Inflammatory macrophage treated with lipopolysaccharide for 4 hours (primary cell): ENCODE results near the gene CDC42SE2.
A peak's percentile ranks its signal among the peaks of the same experiment; 100 is the strongest.
"Not testable (repeated sequence)": the region's sequence is repeated elsewhere in the genome, so short reads cannot be mapped to it uniquely, and the experiment has no call there.

Experiments
- DNase-seq: peaks from one replicate; pipeline ENCODE4 v3.0.0-alpha.2; 2020

Gene CDC42SE2

GRCh38 chr5:131280417-131280816 is 16.6 kb downstream of the CDC42SE2 start:
- no peak for DNase-seq

GRCh38 chr5:131281133-131281867 is 17.4 kb downstream of the CDC42SE2 start:
- DNase-seq = no peak

- DNase-seq = no peak
These were observed 18.0 kb downstream of the CDC42SE2 start for GRCh38 chr5:131281868-131282234.

GRCh38 chr5:131282235-131282634 is 18.4 kb downstream of the CDC42SE2 start:
- DNase-seq = no peak

GRCh38 chr5:131285703-131286399 is 22.0 kb downstream of the CDC42SE2 start:
- DNase-seq = peak; percentile 36

- no peak for DNase-seq
These were observed 22.5 kb downstream of the CDC42SE2 start for GRCh38 chr5:131286400-131286715.

GRCh38 chr5:131288328-131288727 is 24.5 kb downstream of the CDC42SE2 start:
- no peak for DNase-seq

GRCh38 chr5:131289738-131290137 is 25.9 kb downstream of the CDC42SE2 start:
- DNase-seq = no peak

- DNase-seq = no peak
These were observed 32.4 kb downstream of the CDC42SE2 start for GRCh38 chr5:131296213-131296672.

- DNase-seq = peak; percentile 47
These were observed 34.0 kb downstream of the CDC42SE2 start for GRCh38 chr5:131297886-131298285.

GRCh38 chr5:131299465-131299864 is 35.6 kb downstream of the CDC42SE2 start:
- no peak for DNase-seq

- DNase-seq = no peak
These were observed 38.7 kb downstream of the CDC42SE2 start for GRCh38 chr5:131302506-131302905.

GRCh38 chr5:131303537-131303936 is 39.7 kb downstream of the CDC42SE2 start:
- no peak for DNase-seq

GRCh38 chr5:131304414-131304813 is 40.6 kb downstream of the CDC42SE2 start:
- DNase-seq = no peak

GRCh38 chr5:131305138-131305689 is 41.4 kb downstream of the CDC42SE2 start:
- DNase-seq = no peak

GRCh38 chr5:131305906-131306305 is 42.1 kb downstream of the CDC42SE2 start:
- no peak for DNase-seq

GRCh38 chr5:131312235-131312772 is 48.5 kb downstream of the CDC42SE2 start:
- not testable (repeated sequence) for DNase-seq

- DNase-seq = no peak
These were observed 52.2 kb downstream of the CDC42SE2 start for GRCh38 chr5:131316026-131316425.

- DNase-seq = no peak
These were observed 53.0 kb downstream of the CDC42SE2 start for GRCh38 chr5:131316822-131317221.

- DNase-seq = no peak
These were observed 54.6 kb downstream of the CDC42SE2 start for GRCh38 chr5:131318455-131318854.

- DNase-seq = no peak
These were observed 57.2 kb downstream of the CDC42SE2 start for GRCh38 chr5:131321066-131321465.

GRCh38 chr5:131322926-131323325 is 59.1 kb downstream of the CDC42SE2 start:
- DNase-seq = no peak

GRCh38 chr5:131323378-131323777 is 59.5 kb downstream of the CDC42SE2 start:
- DNase-seq = no peak

GRCh38 chr5:131324303-131324702 is 60.5 kb downstream of the CDC42SE2 start:
- DNase-seq = no peak
